Measurements from ENCODE around the gene RAPGEFL1.

The RAPGEFL1 gene

GRCh38 chr17:40145476-40145875 is 31.8 kb upstream of the RAPGEFL1 start:
- H3K4me3 ChIP-seq (ENCODE audit: low read length), result no peak overlapping the region
- TF ChIP-seq CTCF (conservative IDR thresholded peaks at IDR 0.05; ENCODE audit: low read depth, low read length), result no peak
- no peak for DNase-seq (ENCODE audit: low read depth)

GRCh38 chr17:40148527-40148926 is 28.7 kb upstream of the RAPGEFL1 start:
- TF ChIP-seq CTCF (conservative IDR thresholded peaks at IDR 0.05; ENCODE audit: low read depth, low read length), result no peak
- no peak overlapping the region for H3K4me3 ChIP-seq (ENCODE audit: low read length)
- no peak for DNase-seq (ENCODE audit: low read depth)

DNA sequence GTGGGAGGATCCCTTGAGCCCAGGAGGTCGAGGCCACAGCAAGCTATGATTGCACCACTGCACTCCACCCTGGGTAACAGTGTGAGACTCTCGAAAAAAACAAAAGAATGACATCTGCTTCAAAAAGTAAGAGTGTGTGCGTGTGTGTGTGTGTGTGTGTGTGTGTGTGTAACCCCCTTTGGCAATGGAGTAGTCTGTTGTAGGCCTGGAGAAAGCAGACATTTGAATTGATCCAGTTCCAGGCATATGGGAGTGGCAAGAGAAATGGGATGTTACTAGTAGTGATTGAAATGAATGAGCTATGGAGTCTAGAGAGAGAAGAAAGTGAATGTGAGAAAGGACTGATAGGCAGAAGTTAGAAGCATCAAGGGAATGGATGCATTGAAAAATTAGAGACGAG is 27.0 kb upstream of the RAPGEFL1 start:
- no peak overlapping the region for H3K4me3 ChIP-seq (ENCODE audit: low read length)
- DNase-seq (ENCODE audit: low read depth), result no peak
- no peak for TF ChIP-seq CTCF (conservative IDR thresholded peaks at IDR 0.05; ENCODE audit: low read depth, low read length)

GRCh38 chr17:40151414-40151963 is 25.8 kb upstream of the RAPGEFL1 start:
- no peak for TF ChIP-seq CTCF (conservative IDR thresholded peaks at IDR 0.05; ENCODE audit: low read depth, low read length)
- no peak overlapping the region for H3K4me3 ChIP-seq (ENCODE audit: low read length)
- DNase-seq (ENCODE audit: low read depth), result no peak

DNA sequence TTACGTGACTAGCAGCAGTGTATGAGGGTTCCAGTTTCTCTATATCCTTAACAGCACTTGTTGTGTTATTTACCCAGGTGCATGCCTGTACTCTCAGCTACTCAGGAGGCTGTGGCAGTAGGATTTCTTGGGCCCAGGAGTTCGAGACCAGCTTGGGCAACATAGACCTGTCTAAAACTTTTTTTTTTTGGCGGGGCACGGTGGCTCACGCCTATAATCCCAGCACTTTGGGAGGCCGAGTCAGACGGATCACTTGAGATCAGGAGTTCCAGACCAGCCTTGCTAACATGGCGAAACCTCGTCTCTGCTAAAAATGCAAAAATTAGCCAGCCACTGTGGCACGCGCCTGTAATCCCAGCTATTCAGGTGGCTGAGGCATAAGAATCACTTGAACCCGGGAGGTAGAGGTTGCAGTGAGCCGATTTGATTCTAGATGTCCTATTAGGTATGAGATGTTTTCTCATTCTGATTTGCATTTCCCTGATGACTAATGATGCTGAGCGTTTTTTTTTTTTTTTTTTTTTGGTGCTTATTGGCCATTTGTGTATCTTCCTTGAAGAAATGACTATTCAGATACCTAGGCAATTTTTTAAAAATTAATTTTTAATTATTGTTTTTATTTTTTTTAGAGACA is 23.6 kb upstream of the RAPGEFL1 start:
- no peak for TF ChIP-seq CTCF (conservative IDR thresholded peaks at IDR 0.05; ENCODE audit: low read depth, low read length)
- H3K4me3 ChIP-seq (ENCODE audit: low read length), result no peak overlapping the region
- no peak for DNase-seq (ENCODE audit: low read depth)

DNA sequence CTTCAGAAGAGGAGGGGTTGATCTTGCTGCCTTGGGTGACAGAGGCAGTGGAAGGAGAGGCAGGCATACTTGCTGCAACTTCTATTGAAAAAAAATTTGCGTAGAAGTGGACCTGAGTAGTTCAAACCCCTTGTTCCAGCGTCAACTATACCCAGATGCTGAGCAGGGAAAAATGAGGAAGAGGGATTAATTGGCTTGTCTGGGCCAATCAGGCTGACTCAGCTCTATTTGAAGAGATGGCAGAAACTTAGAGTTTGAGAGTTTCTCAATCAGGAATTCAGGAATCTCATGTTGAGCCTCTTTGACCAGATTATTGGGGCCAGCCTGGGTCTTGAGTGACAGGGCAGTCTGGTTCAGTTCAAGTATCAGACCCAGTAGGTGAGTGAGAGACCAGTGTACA is 19.3 kb upstream of the RAPGEFL1 start:
- H3K4me3 ChIP-seq (ENCODE audit: low read length), result no peak overlapping the region
- TF ChIP-seq CTCF (conservative IDR thresholded peaks at IDR 0.05; ENCODE audit: low read depth, low read length), result no peak
- DNase-seq (ENCODE audit: low read depth), result no peak

DNA sequence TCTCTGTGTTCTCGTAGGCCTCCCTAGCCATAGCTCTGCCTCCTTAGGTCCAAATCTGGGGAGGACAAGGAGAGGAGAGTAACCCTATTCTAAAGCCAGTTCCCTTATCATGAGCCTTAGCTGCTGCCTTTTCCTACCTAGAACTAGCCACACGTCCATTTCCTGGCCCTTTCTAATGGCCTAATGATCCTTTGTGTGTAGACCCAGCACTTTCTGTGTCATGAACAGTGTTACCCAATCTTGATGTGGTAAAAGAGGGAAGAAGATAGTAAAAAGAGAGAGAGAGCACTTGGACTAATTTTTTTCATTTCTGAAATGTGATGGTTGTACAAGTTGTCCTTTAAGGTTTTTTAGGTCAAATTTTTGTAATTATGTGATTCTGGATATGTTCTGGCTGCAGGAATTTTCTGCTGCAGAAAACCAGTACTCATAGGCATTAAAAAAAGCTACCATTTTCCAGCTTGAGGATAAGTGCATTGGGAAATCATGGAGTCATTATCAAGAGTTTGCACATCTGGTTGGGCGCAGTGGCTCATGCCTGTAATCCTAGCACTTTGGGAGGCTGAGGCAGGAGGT is 18.7 kb upstream of the RAPGEFL1 start:
- H3K4me3 ChIP-seq (ENCODE audit: low read length), result no peak overlapping the region
- TF ChIP-seq CTCF (conservative IDR thresholded peaks at IDR 0.05; ENCODE audit: low read depth, low read length), result no peak
- DNase-seq (ENCODE audit: low read depth), result no peak

All from retinal pigment epithelial cell (primary cell).